GM21717 (cell line): Measurements from ENCODE around the gene NTF3.
"Not testable (repeated sequence)": the region's sequence is repeated elsewhere in the genome, so short reads cannot be mapped to it uniquely, and the experiment has no call there.

Source experiments
- ATAC-seq: cut with Tn5 transposase; IDR thresholded peaks from one replicate; pipeline ENCODE4 v1.9.1; 2021; ENCODE audit warnings: mild to moderate bottlenecking, moderate library complexity; ENCODE audit not compliant: unreplicated experiment

NTF3 gene

GRCh38 chr12:5524769-5525436, 93.0 kb downstream of the NTF3 start:
- no peak for ATAC-seq

DNA sequence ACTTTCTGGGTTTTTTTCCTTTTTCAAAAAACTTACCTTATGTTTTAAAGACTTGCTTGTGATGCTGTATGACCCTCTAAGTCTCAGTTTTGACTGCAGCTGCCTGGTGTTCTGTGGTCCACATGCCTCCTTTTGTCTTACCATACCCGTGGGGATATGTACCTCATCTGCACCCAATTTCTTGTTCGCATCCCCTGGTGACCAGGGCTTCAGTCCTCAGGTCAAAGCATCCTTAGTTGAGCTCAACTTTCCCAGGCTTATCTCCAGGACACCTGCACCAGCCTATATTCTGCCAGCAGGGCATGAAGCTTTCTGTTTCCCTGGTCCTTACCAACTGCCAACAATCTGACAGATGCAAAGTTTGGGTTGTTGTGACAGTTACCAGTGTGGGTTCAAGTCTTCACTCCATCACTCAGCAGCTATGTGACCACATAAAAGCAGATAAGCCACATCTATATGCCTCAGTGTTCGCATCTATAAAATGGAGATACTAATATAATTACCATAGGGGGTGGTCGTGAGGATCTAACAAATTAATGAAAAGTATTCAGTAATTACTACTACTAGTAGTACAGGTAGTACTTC, 94.0 kb downstream of the NTF3 start:
- ATAC-seq: no peak

DNA sequence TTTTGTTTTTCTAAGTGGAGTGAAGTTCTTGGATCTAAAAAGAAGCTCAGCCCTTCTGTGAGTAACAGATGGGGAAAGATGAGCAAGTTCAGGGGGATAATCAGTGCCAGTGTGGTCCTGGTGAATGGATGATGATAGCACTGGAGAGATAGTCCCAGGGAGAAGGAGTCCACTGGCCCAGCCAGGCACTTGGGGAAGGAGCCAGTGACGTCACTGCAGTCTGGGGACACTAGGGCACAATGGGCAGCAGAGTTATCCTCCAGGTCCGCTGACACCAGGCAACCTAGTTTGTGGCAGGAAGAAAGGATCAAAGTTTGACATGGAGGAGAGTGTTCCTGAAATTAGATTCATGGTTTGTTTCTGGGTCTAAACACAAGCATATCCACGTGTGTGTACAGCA, 101.5 kb downstream of the NTF3 start:
- ATAC-seq: no peak

DNA sequence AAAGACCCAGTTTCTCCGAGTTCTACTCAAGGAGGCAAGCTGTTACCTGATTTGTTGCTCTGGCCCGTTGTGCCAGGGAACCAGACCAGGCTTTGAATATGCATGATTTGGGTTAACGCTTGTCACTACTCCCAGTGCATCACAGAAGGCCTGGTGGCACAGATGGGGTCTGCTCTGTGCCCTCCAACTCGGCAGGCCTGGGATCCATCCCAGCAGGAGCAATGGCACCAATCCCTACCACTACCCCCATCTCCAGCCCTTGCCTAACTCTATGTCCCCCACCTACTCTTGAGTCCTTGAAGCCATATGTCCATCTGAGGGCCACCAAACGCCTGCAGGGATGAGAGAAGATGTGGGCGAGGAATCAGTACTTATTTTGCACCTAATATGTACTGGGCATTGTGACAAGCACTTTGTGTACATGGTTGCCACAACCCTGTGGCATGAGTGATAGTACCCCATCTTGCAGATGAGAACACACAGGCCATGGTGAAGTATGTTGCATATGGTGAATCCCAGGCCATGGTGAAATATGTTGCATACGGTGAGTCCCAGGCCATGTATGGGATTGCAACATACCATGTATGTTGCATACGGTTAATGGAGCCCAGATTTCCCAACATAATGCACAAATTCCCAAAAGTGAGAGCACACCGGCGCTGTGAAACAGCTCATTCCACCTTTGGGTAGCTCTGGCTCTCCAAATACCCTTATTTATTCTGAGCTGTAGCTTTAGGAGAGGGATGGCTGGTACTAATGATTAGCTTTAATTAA, 102.7 kb downstream of the NTF3 start:
- no peak for ATAC-seq

GRCh38 chr12:5535541-5535940, 103.6 kb downstream of the NTF3 start:
- ATAC-seq: no peak

DNA sequence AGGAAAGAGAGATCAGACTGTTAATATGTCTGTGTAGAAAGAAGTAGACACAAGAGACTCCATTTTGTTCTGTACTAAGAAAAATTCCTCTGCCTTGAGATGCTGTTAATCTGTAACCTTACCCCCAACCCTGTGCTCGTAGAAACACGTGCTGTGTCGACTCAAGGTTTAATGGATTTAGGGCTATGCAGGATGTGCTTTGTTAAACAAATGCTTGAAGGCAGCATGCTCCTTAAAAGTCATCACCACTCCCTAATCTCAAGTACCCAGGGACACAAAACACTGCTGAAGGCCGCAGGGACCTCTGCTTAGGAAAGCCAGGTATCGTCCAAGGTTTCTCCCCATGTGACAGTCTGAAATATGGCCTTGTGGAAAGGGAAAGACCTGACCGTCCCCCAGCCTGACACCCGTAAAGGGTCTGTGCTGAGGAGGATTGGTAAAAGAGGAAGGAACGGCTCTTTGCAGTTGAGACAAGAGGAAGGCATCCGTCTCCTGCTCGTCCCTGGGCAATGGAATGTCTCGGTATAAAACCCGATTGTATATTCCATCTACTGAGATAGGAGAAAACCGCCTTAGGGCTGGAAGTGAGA, 105.2 kb downstream of the NTF3 start:
- ATAC-seq: not testable (repeated sequence)

DNA sequence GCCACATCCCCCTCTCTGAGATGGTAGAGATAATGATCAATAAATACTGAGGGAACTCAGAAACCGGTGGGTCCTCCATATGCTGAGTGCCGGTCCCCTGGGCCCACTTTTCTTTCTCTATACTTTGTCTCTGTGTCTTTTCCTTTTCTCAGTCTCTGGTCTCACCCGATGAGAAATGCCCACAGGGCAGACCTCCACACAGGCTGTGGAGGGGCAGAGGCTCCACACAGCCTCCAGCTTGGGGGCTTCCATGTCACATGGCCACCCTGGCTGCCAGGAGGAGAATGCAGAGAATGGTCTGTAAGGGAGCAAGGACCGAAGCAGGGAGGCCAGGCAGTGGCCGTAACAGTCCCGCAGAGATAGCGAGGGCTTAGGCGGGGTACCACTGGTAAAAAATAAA, 105.9 kb downstream of the NTF3 start:
- no peak for ATAC-seq
